Endothelial cell of umbilical vein (primary cell): Measurements from ENCODE around the gene COL4A1. TPM values are rescaled to one million over a fixed set of nuclear protein-coding genes. Genes with fewer than 3 reads are reported as not detected.

Experiments
- BruUV-seq: library from RNA; stranded (reverse); fragments of 400-500 nt; replicated peaks from 2 replicates; lab custom pipeline; 2021; lab: Mats Ljungman, UMichigan
- CTCF ChIA-PET: fragments of 300-600, 350-600 bp; sonication (Branson Sonifier 250); formaldehyde crosslinking; loops from one replicate; lab custom pipeline; 2021; ENCODE audit warnings: antibody characterized with exemption, inconsistent platforms; lab: Charles Lee
- POLR2A ChIA-PET: fragments of 300-600, 350-600 bp; sonication (Branson Sonifier 250); formaldehyde crosslinking; loops from one replicate; lab custom pipeline; 2021; ENCODE audit warnings: antibody characterized with exemption, inconsistent platforms; lab: Charles Lee
- DNase-seq: peaks from one replicate; pipeline ENCODE4 v3.0.0-alpha.2; 2011; ENCODE audit warnings: low read depth, low spot score
- FAIRE-seq: peaks from 2 replicates; lab custom pipeline; 2011; peaks lifted over from hg19 to GRCh38; lab: Jason Lieb, UNC
- H2AFZ ChIP-seq: 2 replicates; pipeline ENCODE4 v1.6.0; 2012; ENCODE audit warnings: low read depth, low read length, control low read depth, inconsistent platforms
- H3K27ac ChIP-seq: 2 replicates; pipeline ENCODE4 v1.5.1; 2011; ENCODE audit warnings: low read depth, mild to moderate bottlenecking, control low read depth, low read length, moderate library complexity; ENCODE audit not compliant: insufficient read depth
- H3K27me3 ChIP-seq, 2 experiments: 2 replicates each; pipeline versions ENCODE4 v1.6.0 to v1.6.1; 2011; ENCODE audit warnings: low read length in 2 of 2, mixed read lengths in 1 of 2; ENCODE audit not compliant: control insufficient read depth in 2 of 2, insufficient read depth in 2 of 2
- H3K36me3 ChIP-seq, 2 experiments: 2 replicates in 1 of 2; 3 replicates in 1 of 2; pipeline ENCODE4 v1.5.1; 2011; ENCODE audit warnings: low read length in 2 of 2, mild to moderate bottlenecking in 1 of 2, moderate library complexity in 1 of 2; ENCODE audit not compliant: control insufficient read depth in 2 of 2, insufficient read depth in 2 of 2; ENCODE audit errors: extremely low read depth in 1 of 2
- H3K4me1 ChIP-seq: 3 replicates; pipeline ENCODE4 v1.5.1; 2011; ENCODE audit warnings: mild to moderate bottlenecking, low read length; ENCODE audit not compliant: control insufficient read depth, insufficient read depth; ENCODE audit errors: extremely low read depth
- H3K4me2 ChIP-seq: 2 replicates; pipeline ENCODE4 v1.6.1; 2011; ENCODE audit warnings: low read length, control low read depth, mixed read lengths; ENCODE audit not compliant: insufficient read depth
- H3K4me3 ChIP-seq, 3 experiments: fragments of 200-600 bp in 1 of 3; sonication (generic), shearing (Covaris generic) in 1 of 3; replicated peaks in 1 of 3; 2 replicates each; pipeline ENCODE4 v1.5.1; 2011 to 2016; ENCODE audit warnings: control low read depth in 3 of 3, low read length in 3 of 3, mild to moderate bottlenecking in 2 of 3, inconsistent platforms in 1 of 3, low read depth in 1 of 3, moderate library complexity in 1 of 3; ENCODE audit not compliant: insufficient read depth in 1 of 3
- H3K79me2 ChIP-seq: 2 replicates; pipeline ENCODE4 v1.6.0; 2012; ENCODE audit warnings: low read length, inconsistent platforms; ENCODE audit not compliant: control insufficient read depth, insufficient read depth
- H3K9ac ChIP-seq: replicated peaks from 2 replicates; pipeline ENCODE3; 2011; ENCODE audit warnings: low read length, control low read depth; ENCODE audit not compliant: insufficient read depth; ENCODE audit errors: extremely low read depth
- H3K9me1 ChIP-seq: replicated peaks from 3 replicates; pipeline ENCODE4 v1.6.0; 2011; ENCODE audit warnings: mild to moderate bottlenecking, low read length; ENCODE audit not compliant: control insufficient read depth, insufficient read depth; ENCODE audit errors: extremely low read depth
- H3K9me3 ChIP-seq: replicated peaks from 2 replicates; pipeline ENCODE4 v1.5.1; 2012; ENCODE audit warnings: low read length, inconsistent platforms; ENCODE audit not compliant: control insufficient read depth, insufficient read depth
- H4K20me1 ChIP-seq: replicated peaks from 2 replicates; pipeline ENCODE3; 2011; ENCODE audit warnings: mild to moderate bottlenecking, low read length; ENCODE audit not compliant: control insufficient read depth, insufficient read depth; ENCODE audit errors: extremely low read depth
- EZH2 ChIP-seq: IDR thresholded peaks from 2 replicates; pipeline ENCODE4 v1.6.1; 2012; ENCODE audit warnings: borderline replicate concordance, low read depth, mild to moderate bottlenecking, moderate library complexity, low read length, inconsistent platforms; ENCODE audit not compliant: severe bottlenecking
- FOS ChIP-seq: IDR thresholded peaks from 2 replicates; pipeline ENCODE4 v1.6.1; 2011; ENCODE audit warnings: mild to moderate bottlenecking, low read length, moderate library complexity, borderline replicate concordance; ENCODE audit not compliant: insufficient read depth
- GATA2 ChIP-seq: IDR thresholded peaks from 2 replicates; pipeline ENCODE4 v1.7.0; 2011; ENCODE audit warnings: low read depth, mild to moderate bottlenecking, moderate library complexity, mixed read lengths, low read length; ENCODE audit not compliant: insufficient read length, insufficient read depth
- JUN ChIP-seq: IDR thresholded peaks from 2 replicates; pipeline ENCODE4 v1.6.1; 2011; ENCODE audit warnings: borderline replicate concordance, low read depth; ENCODE audit not compliant: insufficient read length, insufficient read depth
- MYC ChIP-seq: IDR thresholded peaks from one replicate; pipeline ENCODE4 v1.6.1; 2011; ENCODE audit warnings: mild to moderate bottlenecking, low read depth, low read length
- POLR2A ChIP-seq: IDR thresholded peaks from 2 replicates; pipeline ENCODE4 v1.6.1; 2012; ENCODE audit warnings: low read depth, mild to moderate bottlenecking, control low read depth, low read length
- POLR2AphosphoS5 ChIP-seq: IDR thresholded peaks from 2 replicates; pipeline ENCODE4 v1.6.1; 2012; ENCODE audit warnings: low read depth, mild to moderate bottlenecking, control low read depth, low read length, moderate library complexity; ENCODE audit not compliant: insufficient read depth
- dilution Hi-C: fragments of 300-500 bp; cut with MboI; formaldehyde crosslinking; loops from one replicate; pipeline ENCODE4 v1.15.0; 2019; ENCODE audit warnings: low sequenced_read_pairs; ENCODE audit not compliant: extremely low pct_ligation_motif_present
- intact Hi-C: fragments of 100-400 bp; cut with micrococcal nuclease; formaldehyde crosslinking; loops from one replicate; pipeline ENCODE4 v1.10.0; 2022
- polyA plus RNA-seq, 4 experiments: library from polyadenylated mRNA; depleted of rRNA in 3 of 4; stranded (reverse) in 3 of 4; unstranded in 1 of 4; fragments of >200 nt; gene quantifications; 2 replicates each; pipeline versions ENCODE4 v1.2.1 to v1.2.3, GENCODE V29; 2011 to 2012; ENCODE audit warnings: missing spikeins in 1 of 4
- total RNA-seq: library from RNA; stranded (reverse); gene quantifications from 2 replicates; pipeline ENCODE4 v1.2.3, GENCODE V29; 2021
- TF ChIP-seq, protein P1 (sequence below): IDR thresholded peaks from 2 replicates; pipeline ENCODE4 v1.6.1; 2011; ENCODE audit not compliant: insufficient read depth, insufficient read length
- TF ChIP-seq, protein P2 (sequence below), 2 donors: IDR thresholded peaks; 1 replicate in 1 of 2; 2 replicates in 1 of 2; pipeline ENCODE4 v1.5.1; 2011; ENCODE audit warnings: low read length in 2 of 2, mild to moderate bottlenecking in 2 of 2, moderate library complexity in 2 of 2, control low read depth in 1 of 2, inconsistent platforms in 1 of 2, low read depth in 1 of 2; ENCODE audit not compliant: insufficient read depth in 1 of 2; ENCODE audit errors: extremely low read depth in 1 of 2

Gene COL4A1
- total and polyA plus RNA-seq, 2 donors (not counting 3 experiments of a cell fraction or from before 2014, with no cell fraction given) = 384 to 1,119 TPM

DNA sequence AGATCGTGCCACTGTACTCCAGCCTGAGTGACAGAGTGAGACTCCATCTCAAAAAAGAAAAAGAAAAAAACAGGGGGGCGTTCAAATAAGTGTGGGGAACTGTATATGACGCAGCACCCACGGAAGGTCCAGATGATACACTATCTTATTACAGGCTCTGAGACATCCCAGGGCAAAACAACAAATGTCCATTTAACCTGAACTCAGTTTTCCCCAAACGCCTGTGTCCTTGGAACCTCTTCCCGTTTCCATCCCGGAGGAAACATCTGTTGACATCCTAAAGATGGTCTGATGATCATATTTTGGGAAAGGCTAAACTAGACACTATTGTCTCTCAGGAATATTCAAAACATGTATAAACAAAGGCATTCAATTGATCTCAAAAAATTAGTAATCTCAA lies 72.4 kb downstream of the COL4A1 start:
- no TSS peak for BruUV-seq
- dilution Hi-C loops (no loop called here), intact Hi-C loops (no loop called here)
- Histone ChIP-seq H3K4me2 (no peak overlapping the region), H2AFZ (no peak overlapping the region), H3K4me1 (peaks cover 38% of the 10 kb centered on the region), H3K4me3 (no peak overlapping the region), H3K36me3 (peaks cover 0 to 4% of the 10 kb centered on the region in 2 experiments), H3K9me1 (no peaks in the 10 kb centered on the region), H3K9me3 (no peaks in the 10 kb centered on the region), H3K9ac (no peak overlapping the region), H4K20me1 (no peaks in the 10 kb centered on the region), H3K79me2 (peaks cover 2% of the 10 kb centered on the region), H3K27me3 (no peaks in the 10 kb centered on the region), H3K27ac (no peak overlapping the region)
- CTCF ChIA-PET = interaction anchor here (5.9 kb wide), 1 partner anchor 12 kb away, joined by 48 read pairs; no protein-coding TSS in a partner anchor
- POLR2A ChIA-PET = no interaction called here
- TF ChIP-seq POLR2A = no peak
- no peak for DNase-seq
- no peak for FAIRE-seq

DNA sequence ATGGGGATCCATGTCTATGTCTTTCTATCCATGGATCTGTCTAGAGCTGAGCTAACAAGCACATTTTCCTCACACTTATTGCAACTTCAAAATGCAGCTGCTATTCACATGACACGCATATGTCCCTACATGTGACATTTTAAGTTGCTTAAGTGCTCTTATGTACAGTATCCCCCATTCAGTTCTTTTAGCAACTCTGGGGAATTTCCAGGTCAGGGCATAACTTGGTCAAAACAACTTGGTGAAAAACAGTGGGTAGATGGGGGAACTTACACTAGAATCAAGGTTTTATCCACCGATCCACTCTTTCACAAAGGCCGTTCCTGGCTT lies 73.0 kb downstream of the COL4A1 start:
- dilution Hi-C loops (no loop called here), intact Hi-C loops (loop anchor here (1.0 to 2.0 kb wide), 4 partner anchors 13 to 175 kb away; partner anchors contain the start of genes COL4A1 and COL4A2)
- H3K4me2 ChIP-seq = peak overlapping the region; percentile 58
- peaks cover 32% of the 10 kb centered on the region for H3K4me1 ChIP-seq
- BruUV-seq = no TSS peak
- peaks cover 2% of the 10 kb centered on the region for H3K79me2 ChIP-seq
- H3K27ac ChIP-seq = peak overlapping the region; percentile 90
- no peak overlapping the region for H2AFZ ChIP-seq
- H3K36me3 ChIP-seq = peaks cover 0 to 4% of the 10 kb centered on the region in 2 experiments
- H3K9me3 ChIP-seq = no peaks in the 10 kb centered on the region
- peak; percentile 28 for FAIRE-seq
- TF ChIP-seq MYC = no peak
- no peak for TF ChIP-seq POLR2A
- TF ChIP-seq JUN = no peak
- TF ChIP-seq, protein P1, sequence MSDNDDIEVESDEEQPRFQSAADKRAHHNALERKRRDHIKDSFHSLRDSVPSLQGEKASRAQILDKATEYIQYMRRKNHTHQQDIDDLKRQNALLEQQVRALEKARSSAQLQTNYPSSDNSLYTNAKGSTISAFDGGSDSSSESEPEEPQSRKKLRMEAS = no peak
- TF ChIP-seq, protein P2, sequence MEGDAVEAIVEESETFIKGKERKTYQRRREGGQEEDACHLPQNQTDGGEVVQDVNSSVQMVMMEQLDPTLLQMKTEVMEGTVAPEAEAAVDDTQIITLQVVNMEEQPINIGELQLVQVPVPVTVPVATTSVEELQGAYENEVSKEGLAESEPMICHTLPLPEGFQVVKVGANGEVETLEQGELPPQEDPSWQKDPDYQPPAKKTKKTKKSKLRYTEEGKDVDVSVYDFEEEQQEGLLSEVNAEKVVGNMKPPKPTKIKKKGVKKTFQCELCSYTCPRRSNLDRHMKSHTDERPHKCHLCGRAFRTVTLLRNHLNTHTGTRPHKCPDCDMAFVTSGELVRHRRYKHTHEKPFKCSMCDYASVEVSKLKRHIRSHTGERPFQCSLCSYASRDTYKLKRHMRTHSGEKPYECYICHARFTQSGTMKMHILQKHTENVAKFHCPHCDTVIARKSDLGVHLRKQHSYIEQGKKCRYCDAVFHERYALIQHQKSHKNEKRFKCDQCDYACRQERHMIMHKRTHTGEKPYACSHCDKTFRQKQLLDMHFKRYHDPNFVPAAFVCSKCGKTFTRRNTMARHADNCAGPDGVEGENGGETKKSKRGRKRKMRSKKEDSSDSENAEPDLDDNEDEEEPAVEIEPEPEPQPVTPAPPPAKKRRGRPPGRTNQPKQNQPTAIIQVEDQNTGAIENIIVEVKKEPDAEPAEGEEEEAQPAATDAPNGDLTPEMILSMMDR (IDR thresholded peaks at IDR 0.05; ENCODE audit: extremely low read depth in 1 of 2, insufficient read depth in 1 of 2, low read depth in 1 of 2, low read length in 2 of 2) = no peak
- TF ChIP-seq POLR2AphosphoS5 = no peak
- no peak for TF ChIP-seq GATA2
- TF ChIP-seq FOS = no peak
- TF ChIP-seq EZH2 = no peak
- ChIA-PET POLR2A (no interaction called here), CTCF (interaction anchor here (0.8 to 5.9 kb wide), 5 partner anchors 10 to 178 kb away, joined by 3 to 48 read pairs (median 4); no protein-coding TSS in a partner anchor)
- peak; percentile 44 for DNase-seq
- H3K9me1 ChIP-seq = no peaks in the 10 kb centered on the region
- H3K9ac ChIP-seq = peak overlapping the region; percentile 28
- no peaks in the 10 kb centered on the region for H3K27me3 ChIP-seq
- no peak overlapping the region for H3K4me3 ChIP-seq
- H4K20me1 ChIP-seq = no peaks in the 10 kb centered on the region
